HG03439 (cell line): ENCODE data around the gene SYT11.

Source experiments
- ATAC-seq: cut with Tn5 transposase; IDR thresholded peaks from one replicate; pipeline ENCODE4 v1.9.1; 2021; ENCODE audit warnings: mild to moderate bottlenecking, moderate library complexity; ENCODE audit not compliant: unreplicated experiment

Gene SYT11

DNA sequence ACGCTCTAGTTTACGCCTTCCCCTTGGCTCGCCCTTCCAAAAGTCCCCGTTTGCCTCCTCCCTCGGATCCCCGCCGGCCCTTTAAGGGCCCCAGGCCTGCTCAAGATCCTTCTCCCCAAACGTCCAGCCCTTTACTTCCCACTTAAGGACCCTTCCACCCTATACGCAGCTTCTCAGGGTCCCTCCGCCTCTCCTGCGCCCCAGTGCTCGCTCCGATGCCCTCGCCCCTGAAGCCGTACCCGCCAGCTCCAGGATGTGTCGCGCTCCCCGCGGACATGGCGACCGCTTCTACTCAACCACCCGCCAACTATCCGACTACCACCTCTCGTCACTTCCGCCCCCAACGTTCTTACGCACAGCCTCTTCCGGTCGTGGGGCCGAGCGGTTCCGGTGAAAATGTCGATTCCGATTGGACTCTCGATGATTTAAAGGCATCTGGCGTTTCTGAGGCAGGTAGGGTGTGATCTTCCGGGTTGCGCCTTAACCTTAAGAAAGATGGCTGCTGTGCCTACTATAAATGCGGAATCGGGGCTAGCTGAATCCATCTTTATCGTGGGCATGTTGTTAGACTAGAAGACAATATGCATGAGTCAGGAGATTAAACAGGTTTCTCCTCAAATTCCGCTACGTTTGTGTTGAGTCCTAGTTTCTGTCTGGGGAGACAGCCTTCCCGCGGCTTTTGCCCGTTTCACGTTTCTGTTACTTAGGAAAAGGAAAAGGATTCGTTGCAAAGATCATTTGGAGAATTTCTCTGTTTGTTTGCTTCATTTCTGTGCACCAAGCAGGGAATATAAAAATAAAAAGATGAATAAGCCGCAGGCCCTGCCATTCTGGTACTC is 74.9 kb downstream of the SYT11 start, which contains the start of gene KHDC4:
KHDC4 (minus strand) TSS at position 317 of the 839 bp plus-strand sequence; CDS start at position 277, 40 bp downstream.
- ATAC-seq = peak; percentile 91
